NB4 (cell line): ENCODE measurements around the gene SLC6A16.

Experiments used
- CTCF ChIP-seq: IDR thresholded peaks from one replicate; pipeline ENCODE4 v1.5.1; 2012; ENCODE audit warnings: low read depth, low read length
- MAX ChIP-seq: IDR thresholded peaks from 2 replicates; pipeline ENCODE4 v1.6.1; 2011; ENCODE audit warnings: low read depth, low read length
- MYC ChIP-seq: IDR thresholded peaks from 2 replicates; pipeline ENCODE4 v1.6.1; 2011; ENCODE audit warnings: low read depth, low read length
- POLR2A ChIP-seq: IDR thresholded peaks from 2 replicates; pipeline ENCODE4 v1.6.1; 2011; ENCODE audit warnings: mild to moderate bottlenecking; ENCODE audit not compliant: insufficient read length; ENCODE audit errors: extremely low read depth

GRCh38 chr19:49338691-49339300 is 13.8 kb upstream of the SLC6A16 start:
- TF ChIP-seq CTCF (no peak), MYC (no peak), POLR2A (no peak), MAX (no peak)
